ENCODE data around the gene OR51M1.

Gene OR51M1

DNA sequence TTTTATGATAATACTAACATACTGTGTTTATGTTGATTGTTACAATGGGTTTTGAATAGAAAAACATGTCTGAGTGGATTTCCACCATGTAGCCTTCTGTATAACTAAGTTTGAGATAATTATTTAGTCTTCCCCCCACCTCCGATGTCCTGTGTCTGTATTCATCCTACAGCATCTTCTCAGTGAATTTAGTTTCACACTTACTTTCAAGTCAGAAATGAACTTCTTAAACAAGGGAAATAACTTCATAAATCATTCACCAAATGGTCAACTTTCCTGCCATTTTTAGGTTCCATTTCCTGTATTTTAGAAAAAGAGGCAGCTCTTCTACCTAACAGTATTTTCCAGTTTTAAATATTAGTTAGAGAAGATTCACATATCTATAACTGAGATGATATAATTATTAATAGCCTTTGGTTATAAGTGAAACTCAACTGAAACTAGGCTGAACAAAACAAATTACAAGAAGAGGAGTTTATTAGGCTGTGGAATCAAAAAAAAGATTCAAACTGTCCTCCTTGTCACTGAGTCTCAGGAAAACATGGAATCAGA lies 43.8 kb upstream of the OR51M1 start:
- Histone ChIP-seq H4K20me1 (ENCODE audit: insufficient read depth, low read length, poor library complexity, severe bottlenecking) (no peaks in the 10 kb centered on the region), H3K9ac (ENCODE audit: low read depth, low read length, poor library complexity, severe bottlenecking) (no peak overlapping the region), H3K4me1 (ENCODE audit: insufficient read depth, low read length, poor library complexity, severe bottlenecking) (no peaks in the 10 kb centered on the region), H3K4me3 (ENCODE audit: low read length, poor library complexity, severe bottlenecking) (no peak overlapping the region), H3K36me3 (ENCODE audit: insufficient read depth, low read length) (no peaks in the 10 kb centered on the region), H3K9me2 (replicated peaks; ENCODE audit: low read depth, low read length) (no peaks in the 10 kb centered on the region), H3K4me2 (ENCODE audit: low read depth, low read length, poor library complexity, severe bottlenecking) (no peak overlapping the region), H3K27me3 (ENCODE audit: insufficient read depth, low read length, poor library complexity, severe bottlenecking) (no peaks in the 10 kb centered on the region), H3F3A (ENCODE audit: low read depth) (no peaks in the 10 kb centered on the region), H2AFZ (ENCODE audit: low read length) (no peak overlapping the region), H3K9me3 (ENCODE audit: insufficient read depth, low read depth, low read length) (no peaks in the 10 kb centered on the region), H3K79me2 (ENCODE audit: insufficient read depth, low read length) (no peaks in the 10 kb centered on the region)
- TF ChIP-seq EZH2phosphoT487 (IDR thresholded peaks at IDR 0.05; ENCODE audit: borderline replicate concordance): no peak
- TF ChIP-seq, protein P1, sequence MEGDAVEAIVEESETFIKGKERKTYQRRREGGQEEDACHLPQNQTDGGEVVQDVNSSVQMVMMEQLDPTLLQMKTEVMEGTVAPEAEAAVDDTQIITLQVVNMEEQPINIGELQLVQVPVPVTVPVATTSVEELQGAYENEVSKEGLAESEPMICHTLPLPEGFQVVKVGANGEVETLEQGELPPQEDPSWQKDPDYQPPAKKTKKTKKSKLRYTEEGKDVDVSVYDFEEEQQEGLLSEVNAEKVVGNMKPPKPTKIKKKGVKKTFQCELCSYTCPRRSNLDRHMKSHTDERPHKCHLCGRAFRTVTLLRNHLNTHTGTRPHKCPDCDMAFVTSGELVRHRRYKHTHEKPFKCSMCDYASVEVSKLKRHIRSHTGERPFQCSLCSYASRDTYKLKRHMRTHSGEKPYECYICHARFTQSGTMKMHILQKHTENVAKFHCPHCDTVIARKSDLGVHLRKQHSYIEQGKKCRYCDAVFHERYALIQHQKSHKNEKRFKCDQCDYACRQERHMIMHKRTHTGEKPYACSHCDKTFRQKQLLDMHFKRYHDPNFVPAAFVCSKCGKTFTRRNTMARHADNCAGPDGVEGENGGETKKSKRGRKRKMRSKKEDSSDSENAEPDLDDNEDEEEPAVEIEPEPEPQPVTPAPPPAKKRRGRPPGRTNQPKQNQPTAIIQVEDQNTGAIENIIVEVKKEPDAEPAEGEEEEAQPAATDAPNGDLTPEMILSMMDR (conservative IDR thresholded peaks at IDR 0.05; ENCODE audit: low read length): no peak

DNA sequence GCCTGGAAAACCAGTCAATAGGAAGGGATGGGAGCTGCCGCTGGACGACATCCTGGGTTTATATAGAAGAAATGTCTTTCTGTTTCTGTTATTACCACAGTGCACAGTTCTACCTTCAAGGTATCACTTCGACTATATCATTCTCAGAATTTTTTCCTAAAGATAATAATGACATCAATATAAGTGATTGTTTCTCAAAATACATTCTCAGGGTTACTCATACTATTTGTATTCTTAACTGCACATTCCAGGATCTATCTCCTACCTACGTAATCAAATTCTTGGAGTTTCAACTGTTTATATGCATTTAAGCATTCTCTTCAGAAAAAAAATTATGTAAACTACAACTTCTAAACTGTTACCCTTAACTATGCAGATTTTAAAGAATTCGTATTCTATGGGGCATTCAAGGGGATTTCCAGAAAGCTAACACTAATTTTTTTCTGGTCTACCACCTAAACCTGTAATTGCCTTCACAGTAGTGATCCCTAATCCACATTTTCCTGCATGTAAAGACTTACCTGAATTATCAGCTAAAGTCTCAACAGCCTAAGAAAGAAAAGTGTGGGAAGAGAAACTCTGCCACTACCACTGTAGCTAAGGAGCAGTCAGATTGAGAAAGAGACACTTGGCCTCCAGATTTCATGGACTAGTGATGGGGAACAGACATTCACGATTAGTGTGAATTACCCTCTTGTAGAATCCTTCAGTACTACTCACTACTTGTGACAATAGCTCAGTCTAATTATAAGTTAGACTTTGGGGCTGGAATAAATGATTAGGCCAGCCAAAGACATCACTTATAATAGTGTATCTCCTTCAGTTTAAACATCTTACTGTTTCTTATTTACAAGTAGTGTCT lies 39.9 kb upstream of the OR51M1 start, which contains the start of gene OR51B5:
OR51B5 (minus strand) TSS at position 51 of the 862 bp plus-strand sequence; CDS start at position 51, 0 bp downstream.
- H3K79me2 ChIP-seq (ENCODE audit: insufficient read depth, low read length): no peaks in the 10 kb centered on the region

DNA sequence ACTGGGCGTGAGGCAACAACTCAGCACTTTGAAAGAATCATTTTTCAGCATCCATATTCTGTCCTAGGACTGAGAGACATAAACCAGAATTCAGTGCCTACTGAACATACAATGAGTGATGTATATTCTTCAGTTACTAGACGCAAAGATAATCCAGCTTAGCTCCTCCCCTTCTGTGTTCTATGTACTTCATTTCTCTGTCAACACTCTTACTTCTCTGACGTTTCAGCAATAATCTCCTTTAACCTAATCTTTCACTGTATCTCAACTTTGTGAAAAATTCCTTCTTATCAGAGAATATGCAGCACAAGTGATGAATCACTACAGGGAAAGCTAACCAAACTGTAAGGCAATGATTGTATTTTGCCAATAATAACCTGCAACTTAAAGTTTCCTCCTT lies 37.8 kb upstream of the OR51M1 start:
- Histone ChIP-seq H3K9me3 (ENCODE audit: insufficient read depth, low read depth, low read length) (no peaks in the 10 kb centered on the region), H4K20me1 (ENCODE audit: insufficient read depth, low read length, poor library complexity, severe bottlenecking) (no peaks in the 10 kb centered on the region), H3K4me1 (ENCODE audit: insufficient read depth, low read length, poor library complexity, severe bottlenecking) (no peaks in the 10 kb centered on the region), H3K27me3 (ENCODE audit: insufficient read depth, low read length, poor library complexity, severe bottlenecking) (no peaks in the 10 kb centered on the region), H3K9ac (ENCODE audit: low read depth, low read length, poor library complexity, severe bottlenecking) (no peak overlapping the region), H3F3A (ENCODE audit: low read depth) (no peaks in the 10 kb centered on the region), H3K4me2 (ENCODE audit: low read depth, low read length, poor library complexity, severe bottlenecking) (no peak overlapping the region), H3K9me2 (replicated peaks; ENCODE audit: low read depth, low read length) (no peaks in the 10 kb centered on the region), H3K36me3 (ENCODE audit: insufficient read depth, low read length) (no peaks in the 10 kb centered on the region), H3K79me2 (ENCODE audit: insufficient read depth, low read length) (no peaks in the 10 kb centered on the region), H2AFZ (ENCODE audit: low read length) (no peak overlapping the region), H3K4me3 (ENCODE audit: low read length, poor library complexity, severe bottlenecking) (no peak overlapping the region)
- no peak for TF ChIP-seq EZH2phosphoT487 (IDR thresholded peaks at IDR 0.05; ENCODE audit: borderline replicate concordance)
- TF ChIP-seq, protein P1 (conservative IDR thresholded peaks at IDR 0.05; ENCODE audit: low read length): no peak

More for the DNA sequence above, 39.9 kb upstream of the OR51M1 start, which contains the start of gene OR51B5:
- no peaks in the 10 kb centered on the region for H3K9me3 ChIP-seq (ENCODE audit: insufficient read depth, low read depth, low read length)
- H4K20me1 ChIP-seq (ENCODE audit: insufficient read depth, low read length, poor library complexity, severe bottlenecking): no peaks in the 10 kb centered on the region
- no peaks in the 10 kb centered on the region for H3K9me2 ChIP-seq (replicated peaks; ENCODE audit: low read depth, low read length)
- H2AFZ ChIP-seq (ENCODE audit: low read length): no peak within 1 kb of the TSS
- no peak within 1 kb of the TSS for H3K9ac ChIP-seq (ENCODE audit: low read depth, low read length, poor library complexity, severe bottlenecking)
- H3K36me3 ChIP-seq (ENCODE audit: insufficient read depth, low read length): no peaks in the 10 kb centered on the region
- H3K4me3 ChIP-seq (ENCODE audit: low read length, poor library complexity, severe bottlenecking): no peak within 1 kb of the TSS
- TF ChIP-seq, protein P1 (conservative IDR thresholded peaks at IDR 0.05; ENCODE audit: low read length): no peak
- no peak for TF ChIP-seq EZH2phosphoT487 (IDR thresholded peaks at IDR 0.05; ENCODE audit: borderline replicate concordance)
- H3K27me3 ChIP-seq (ENCODE audit: insufficient read depth, low read length, poor library complexity, severe bottlenecking): no peaks in the 10 kb centered on the region
- H3K4me1 ChIP-seq (ENCODE audit: insufficient read depth, low read length, poor library complexity, severe bottlenecking): no peaks in the 10 kb centered on the region
- H3K4me2 ChIP-seq (ENCODE audit: low read depth, low read length, poor library complexity, severe bottlenecking): no peak within 1 kb of the TSS
- no peaks in the 10 kb centered on the region for H3F3A ChIP-seq (ENCODE audit: low read depth)

All from Loucy (cell line).